Measurements from ENCODE around the gene C8G. TPM values are rescaled to one million over a fixed set of nuclear protein-coding genes. Genes with fewer than 3 reads are reported as not detected.

Gene C8G
- total and polyA plus RNA-seq, 2 of the 13 experiments (the other 11 are each of a cell fraction or from before 2014, with no cell fraction given): 4.9 to 12.8 TPM

- TF ChIP-seq, protein P1, sequence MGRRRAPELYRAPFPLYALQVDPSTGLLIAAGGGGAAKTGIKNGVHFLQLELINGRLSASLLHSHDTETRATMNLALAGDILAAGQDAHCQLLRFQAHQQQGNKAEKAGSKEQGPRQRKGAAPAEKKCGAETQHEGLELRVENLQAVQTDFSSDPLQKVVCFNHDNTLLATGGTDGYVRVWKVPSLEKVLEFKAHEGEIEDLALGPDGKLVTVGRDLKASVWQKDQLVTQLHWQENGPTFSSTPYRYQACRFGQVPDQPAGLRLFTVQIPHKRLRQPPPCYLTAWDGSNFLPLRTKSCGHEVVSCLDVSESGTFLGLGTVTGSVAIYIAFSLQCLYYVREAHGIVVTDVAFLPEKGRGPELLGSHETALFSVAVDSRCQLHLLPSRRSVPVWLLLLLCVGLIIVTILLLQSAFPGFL (CRISPR knock-in tag; IDR thresholded peaks at IDR 0.05): no peak
- TF ChIP-seq SOX5 (CRISPR knock-in tag; IDR thresholded peaks at IDR 0.05; ENCODE audit: borderline replicate concordance) (no peak), ZNF652 (CRISPR knock-in tag; IDR thresholded peaks at IDR 0.05; ENCODE audit: borderline replicate concordance, low read depth) (no peak), NR2C2 (CRISPR knock-in tag; IDR thresholded peaks at IDR 0.05; ENCODE audit: borderline replicate concordance) (no peak), ZNF709 (CRISPR knock-in tag; IDR thresholded peaks at IDR 0.05) (no peak), ZNF3 (CRISPR knock-in tag; IDR thresholded peaks at IDR 0.05) (no peak), TEAD2 (CRISPR knock-in tag; IDR thresholded peaks at IDR 0.05) (no peak), NONO (IDR thresholded peaks at IDR 0.05) (no peak), NONO (CRISPR knock-in tag; conservative IDR thresholded peaks at IDR 0.05) (no peak), ZBTB33 (CRISPR knock-in tag; IDR thresholded peaks at IDR 0.05) (peak; percentile 86; the same call in 1 of the 2 replicates), ZBTB7B (CRISPR knock-in tag; IDR thresholded peaks at IDR 0.05) (no peak), ZNF510 (CRISPR knock-in tag; IDR thresholded peaks at IDR 0.05; ENCODE audit: low read depth) (no peak)
- TF ChIP-seq, protein P2, sequence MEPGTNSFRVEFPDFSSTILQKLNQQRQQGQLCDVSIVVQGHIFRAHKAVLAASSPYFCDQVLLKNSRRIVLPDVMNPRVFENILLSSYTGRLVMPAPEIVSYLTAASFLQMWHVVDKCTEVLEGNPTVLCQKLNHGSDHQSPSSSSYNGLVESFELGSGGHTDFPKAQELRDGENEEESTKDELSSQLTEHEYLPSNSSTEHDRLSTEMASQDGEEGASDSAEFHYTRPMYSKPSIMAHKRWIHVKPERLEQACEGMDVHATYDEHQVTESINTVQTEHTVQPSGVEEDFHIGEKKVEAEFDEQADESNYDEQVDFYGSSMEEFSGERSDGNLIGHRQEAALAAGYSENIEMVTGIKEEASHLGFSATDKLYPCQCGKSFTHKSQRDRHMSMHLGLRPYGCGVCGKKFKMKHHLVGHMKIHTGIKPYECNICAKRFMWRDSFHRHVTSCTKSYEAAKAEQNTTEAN (CRISPR knock-in tag; conservative IDR thresholded peaks at IDR 0.05): no peak
- TF ChIP-seq, protein P3, sequence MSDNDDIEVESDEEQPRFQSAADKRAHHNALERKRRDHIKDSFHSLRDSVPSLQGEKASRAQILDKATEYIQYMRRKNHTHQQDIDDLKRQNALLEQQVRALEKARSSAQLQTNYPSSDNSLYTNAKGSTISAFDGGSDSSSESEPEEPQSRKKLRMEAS (IDR thresholded peaks at IDR 0.05): no peak
Observed at GRCh38 chr9:136902259-136902821, 42.7 kb upstream of the C8G start (continued).
